Body of pancreas (tissue), 4 donors: ENCODE results near the gene GATA1. TPM values are rescaled to one million over a fixed set of nuclear protein-coding genes. Genes with fewer than 3 reads are reported as not detected.

ENCODE experiments used
- ATAC-seq: fragments of 150-250 bp; one replicate; pipeline ENCODE4 v1.9.1; 2016
- DNase-seq, 4 donors: peaks; one replicate each; pipeline ENCODE4 v3.0.0-alpha.2; 2019
- H3K27ac ChIP-seq, 4 donors: fragments of 200-600 bp; sonication (generic); 1 replicate in 3 of 4; 2 replicates in 1 of 4; pipeline versions ENCODE4 v1.5.1 to v1.6.1; 2016 to 2019; ENCODE audit warnings: mild to moderate bottlenecking in 1 of 4, mixed read lengths in 1 of 4, moderate library complexity in 1 of 4
- H3K27me3 ChIP-seq, 2 donors: fragments of 200-600 bp; sonication (generic); one replicate each; pipeline ENCODE4 v1.6.0; 2016; ENCODE audit warnings: mild to moderate bottlenecking in 1 of 2
- H3K36me3 ChIP-seq, 2 donors: fragments of 200-600 bp; sonication (generic); replicated peaks in 1 of 2; 2 replicates each; pipeline ENCODE4 v1.5.1; 2016; ENCODE audit warnings: low read depth in 2 of 2; ENCODE audit not compliant: insufficient read depth in 1 of 2
- H3K4me1 ChIP-seq: fragments of 200-600 bp; sonication (generic); one replicate; pipeline ENCODE4 v1.6.0; 2016
- H3K4me3 ChIP-seq, 2 donors: fragments of 200-600 bp; sonication (generic); 1 replicate in 1 of 2; 2 replicates in 1 of 2; pipeline ENCODE4 v1.5.1; 2016 to 2019
- H3K9me3 ChIP-seq, 3 donors: fragments of 200-600 bp; sonication (generic); 1 replicate in 2 of 3; 2 replicates in 1 of 3; pipeline ENCODE4 v1.5.1; 2016
- POLR2A ChIP-seq, 3 donors: fragments of 450-650 bp; IDR thresholded peaks; one replicate each; pipeline ENCODE4 v1.6.1; 2016; ENCODE audit warnings: antibody characterized with exemption in 3 of 3, mild to moderate bottlenecking in 2 of 3
- WGBS, 2 donors: methylation state at CpG; one replicate each; pipeline ENCODE4 v1.1.5; 2017; 5-methylcytosine and 5-hydroxymethylcytosine counted together
- intact Hi-C: fragments of 100-400 bp; cut with DNase I; formaldehyde crosslinking; loops from one replicate; pipeline ENCODE4 v1.15.1; 2023
- total RNA-seq, 2 donors: library from RNA; depleted of rRNA; stranded (reverse); fragments of >200 nt; gene quantifications; one replicate each; pipeline ENCODE4 v1.1.0, GENCODE V29; 2016
- TF ChIP-seq, protein P1 (sequence below), 7 experiments: fragments of 450-650 bp in 4 of 7; fragments of 200-600 bp in 3 of 7; sonication (generic) in 3 of 7; IDR thresholded peaks; one replicate each; pipeline ENCODE4 v1.5.1; 2016 to 2019; ENCODE audit warnings: antibody characterized with exemption in 7 of 7

GATA1 gene
- total RNA-seq, 2 donors from 2014 or later: not detected

DNA sequence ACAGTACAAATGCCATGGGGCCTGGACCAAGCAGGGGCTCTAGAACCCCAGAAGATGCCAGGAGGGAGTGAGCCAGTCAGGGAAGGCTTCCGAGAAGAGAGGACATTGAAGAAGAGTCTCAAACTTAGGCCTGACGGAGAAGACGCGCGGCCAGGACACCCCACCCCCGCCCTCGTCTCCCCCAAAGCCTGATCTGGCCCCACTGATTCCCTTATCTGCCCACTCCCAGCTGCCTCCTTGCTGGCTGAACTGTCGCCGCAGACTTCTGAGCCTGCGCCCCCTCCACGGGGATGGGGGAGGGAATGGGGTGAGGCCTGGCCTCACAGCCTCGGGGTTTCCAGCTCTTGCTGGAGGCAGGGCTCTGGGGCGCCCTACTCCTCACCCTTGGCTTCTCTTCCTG lies 3.6 kb upstream of the GATA1 start:
- no peak for TF ChIP-seq POLR2A (IDR thresholded peaks at IDR 0.05)
- TF ChIP-seq, protein P1, sequence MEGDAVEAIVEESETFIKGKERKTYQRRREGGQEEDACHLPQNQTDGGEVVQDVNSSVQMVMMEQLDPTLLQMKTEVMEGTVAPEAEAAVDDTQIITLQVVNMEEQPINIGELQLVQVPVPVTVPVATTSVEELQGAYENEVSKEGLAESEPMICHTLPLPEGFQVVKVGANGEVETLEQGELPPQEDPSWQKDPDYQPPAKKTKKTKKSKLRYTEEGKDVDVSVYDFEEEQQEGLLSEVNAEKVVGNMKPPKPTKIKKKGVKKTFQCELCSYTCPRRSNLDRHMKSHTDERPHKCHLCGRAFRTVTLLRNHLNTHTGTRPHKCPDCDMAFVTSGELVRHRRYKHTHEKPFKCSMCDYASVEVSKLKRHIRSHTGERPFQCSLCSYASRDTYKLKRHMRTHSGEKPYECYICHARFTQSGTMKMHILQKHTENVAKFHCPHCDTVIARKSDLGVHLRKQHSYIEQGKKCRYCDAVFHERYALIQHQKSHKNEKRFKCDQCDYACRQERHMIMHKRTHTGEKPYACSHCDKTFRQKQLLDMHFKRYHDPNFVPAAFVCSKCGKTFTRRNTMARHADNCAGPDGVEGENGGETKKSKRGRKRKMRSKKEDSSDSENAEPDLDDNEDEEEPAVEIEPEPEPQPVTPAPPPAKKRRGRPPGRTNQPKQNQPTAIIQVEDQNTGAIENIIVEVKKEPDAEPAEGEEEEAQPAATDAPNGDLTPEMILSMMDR (IDR thresholded peaks at IDR 0.05): no peak
- WGBS, 2 donors: 60 to 63% methylated on average over 1 to 5 of the region's 13 CpGs
- Histone ChIP-seq H3K9me3 (no peaks in the 10 kb centered on the region), H3K36me3 (no peaks in the 10 kb centered on the region), H3K27me3 (no peaks in the 10 kb centered on the region), H3K4me1 (no peaks in the 10 kb centered on the region), H3K4me3 (no peak overlapping the region), H3K27ac (no peak overlapping the region)
- intact Hi-C loops: no loop called here
- DNase-seq (no peak), ATAC-seq (no peak)

GRCh38 chrX:48784726-48785125 lies 1.7 kb upstream of the GATA1 start:
- Histone ChIP-seq H3K27me3 (no peaks in the 10 kb centered on the region), H3K36me3 (no peaks in the 10 kb centered on the region), H3K4me3 (no peak overlapping the region), H3K27ac (no peak overlapping the region), H3K9me3 (no peaks in the 10 kb centered on the region), H3K4me1 (no peaks in the 10 kb centered on the region)
- TF ChIP-seq, protein P1 (IDR thresholded peaks at IDR 0.05): no peak
- TF ChIP-seq POLR2A (IDR thresholded peaks at IDR 0.05): no peak
- 45 to 50% methylated on average over 2 to 3 of the region's 3 CpGs for WGBS, 2 donors
- intact Hi-C loops: no loop called here
- no peak for ATAC-seq
- no peak for DNase-seq

GRCh38 chrX:48785186-48785539 lies 1.2 kb upstream of the GATA1 start:
- Histone ChIP-seq H3K4me1 (no peaks in the 10 kb centered on the region), H3K36me3 (no peaks in the 10 kb centered on the region), H3K9me3 (no peaks in the 10 kb centered on the region), H3K4me3 (no peak overlapping the region), H3K27ac (no peak overlapping the region), H3K27me3 (no peaks in the 10 kb centered on the region)
- intact Hi-C loops: no loop called here
- no CpG with 5 or more reads among the region's 1 CpG for WGBS, 2 donors
- no peak for ATAC-seq
- TF ChIP-seq, protein P1 (IDR thresholded peaks at IDR 0.05): no peak
- no peak for TF ChIP-seq POLR2A (IDR thresholded peaks at IDR 0.05)
- no peak for DNase-seq

DNA sequence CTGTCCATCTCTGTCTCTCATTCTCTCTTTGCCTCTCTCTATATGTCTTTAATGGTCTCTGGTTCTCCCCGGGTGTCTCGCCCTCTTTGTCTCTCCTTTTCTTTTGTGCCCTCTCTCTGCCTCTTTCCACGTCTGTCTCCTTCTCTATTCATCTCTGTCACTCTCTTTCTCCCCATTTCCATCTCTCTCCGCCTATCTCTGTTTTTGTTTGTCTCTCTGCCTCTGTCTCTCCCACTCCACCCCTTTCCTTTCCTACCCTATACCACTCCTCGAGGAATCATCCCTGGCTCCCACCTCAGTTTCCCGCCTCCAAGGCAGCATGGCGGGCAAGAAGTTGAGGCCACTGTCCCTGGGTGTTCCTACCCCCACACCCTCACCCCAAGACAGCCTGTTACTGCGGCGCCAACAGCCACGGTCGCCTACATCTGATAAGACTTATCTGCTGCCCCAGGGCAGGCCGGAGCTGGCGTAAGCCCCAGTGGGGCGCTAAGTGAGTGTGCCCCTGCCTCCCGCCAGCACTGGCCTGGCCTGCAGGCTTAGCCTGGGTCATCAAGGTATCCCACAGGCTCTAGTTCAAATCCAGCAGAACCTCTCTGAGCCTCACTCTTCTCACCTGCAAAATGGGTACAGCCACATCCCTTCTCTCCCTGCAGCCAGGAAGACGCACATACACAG lies 713 bp upstream of the GATA1 start:
- no peaks in the 10 kb centered on the region for H3K4me1 ChIP-seq
- no peaks in the 10 kb centered on the region for H3K27me3 ChIP-seq
- WGBS, 2 donors: 73 to 77% methylated on average over 9 to 12 of the region's 16 CpGs
- DNase-seq (no peak), ATAC-seq (no peak)
- H3K4me3 ChIP-seq: no peak overlapping the region
- no peak for TF ChIP-seq POLR2A (IDR thresholded peaks at IDR 0.05)
- TF ChIP-seq, protein P1 (IDR thresholded peaks at IDR 0.05): no peak
- intact Hi-C loops: no loop called here
- no peak overlapping the region for H3K27ac ChIP-seq
- no peaks in the 10 kb centered on the region for H3K36me3 ChIP-seq
- no peaks in the 10 kb centered on the region for H3K9me3 ChIP-seq

DNA sequence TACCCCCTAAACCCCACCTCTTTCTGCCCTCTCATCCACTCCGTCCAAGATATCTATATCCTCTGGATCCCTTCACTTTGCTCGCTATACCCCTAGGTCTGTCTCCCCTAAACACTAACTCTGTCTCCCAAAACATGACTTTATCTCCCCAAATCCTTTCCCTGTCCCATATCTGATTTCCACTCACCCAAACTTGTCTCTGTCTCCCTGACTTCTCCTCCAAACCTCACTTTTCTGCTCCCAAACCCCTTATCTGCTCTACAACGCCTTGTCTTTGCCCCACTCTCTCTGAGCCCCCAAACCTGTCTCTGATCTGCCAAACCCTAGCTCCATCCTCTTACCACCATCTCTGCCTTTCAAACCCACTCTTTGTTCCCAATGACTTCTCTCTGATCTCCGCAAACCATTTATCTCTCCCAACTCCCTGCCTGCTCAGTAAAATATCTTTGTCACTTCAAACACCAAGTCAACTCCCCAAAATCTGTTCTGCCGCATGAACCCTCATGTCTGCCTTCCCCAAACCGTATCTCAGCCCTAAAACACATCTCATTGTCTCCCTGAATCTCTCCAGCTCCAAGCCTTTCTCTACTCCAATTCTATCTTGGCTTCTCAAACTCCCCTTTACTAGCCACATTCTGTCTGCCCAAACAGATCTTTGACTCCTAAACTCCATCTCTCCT lies 575 bp downstream of the GATA1 start:
- 44 to 57% methylated on average over 4 to 6 of the region's 6 CpGs for WGBS, 2 donors
- TF ChIP-seq, protein P1 (IDR thresholded peaks at IDR 0.05): no peak
- no peak for TF ChIP-seq POLR2A (IDR thresholded peaks at IDR 0.05)
- ATAC-seq (no peak), DNase-seq (no peak)
- no peaks in the 10 kb centered on the region for H3K36me3 ChIP-seq
- H3K4me3 ChIP-seq: no peak overlapping the region
- no peaks in the 10 kb centered on the region for H3K4me1 ChIP-seq
- H3K27me3 ChIP-seq: no peaks in the 10 kb centered on the region
- intact Hi-C loops: no loop called here
- no peak overlapping the region for H3K27ac ChIP-seq
- H3K9me3 ChIP-seq: no peaks in the 10 kb centered on the region
